Activated B cell treated with CpG ODN at 0.5 μM for 24 hours (primary cell): ENCODE results near the gene CPSF6. TPM values are rescaled to one million over a fixed set of nuclear protein-coding genes. Genes with fewer than 3 reads are reported as not detected.
"Not testable (repeated sequence)": the region's sequence is repeated elsewhere in the genome, so short reads cannot be mapped to it uniquely, and the experiment has no call there.

Experiments used
- ATAC-seq: fragments of 200-7000 bp; cut with Tn5 transposase; one replicate; pipeline ENCODE4 v1.10.0; 2021; ENCODE audit warnings: low read depth, mild to moderate bottlenecking, moderate library complexity
- CTCF ChIA-PET: fragments of 350-600 bp; sonication (Branson Sonifier 250); formaldehyde crosslinking; loops from one replicate; lab custom pipeline; 2021; ENCODE audit warnings: antibody characterized with exemption; lab: Charles Lee
- POLR2A ChIA-PET: fragments of 350-600 bp; sonication (Branson Sonifier 250); formaldehyde crosslinking; loops from one replicate; lab custom pipeline; 2021; ENCODE audit warnings: antibody characterized with exemption; lab: Charles Lee
- DNase-seq: peaks from one replicate; pipeline ENCODE4 v3.0.0; 2022
- H3K27ac Mint-ChIP-seq: one replicate; pipeline ENCODE4 v1.8.0; 2020; ENCODE audit warnings: mixed read lengths
- H3K27me3 Mint-ChIP-seq: one replicate; pipeline ENCODE4 v1.8.0; 2021; ENCODE audit warnings: mixed read lengths
- H3K36me3 Mint-ChIP-seq: one replicate; pipeline ENCODE4 v1.8.0; 2021; ENCODE audit warnings: low read depth, mixed read lengths
- H3K4me1 Mint-ChIP-seq: one replicate; pipeline ENCODE4 v1.8.0; 2021; ENCODE audit warnings: mixed read lengths
- H3K4me3 Mint-ChIP-seq: one replicate; pipeline ENCODE4 v1.8.0; 2020; ENCODE audit warnings: mild to moderate bottlenecking, mixed read lengths
- H3K9me3 Mint-ChIP-seq: one replicate; pipeline ENCODE4 v1.8.0; 2020; ENCODE audit warnings: mixed read lengths
- intact Hi-C: fragments of 100-400 bp; cut with micrococcal nuclease; formaldehyde crosslinking; loops from one replicate; pipeline ENCODE4 v1.15.1; 2024
- total RNA-seq: library from RNA; stranded (reverse); gene quantifications from 2 replicates; pipeline ENCODE4 v1.2.3, GENCODE V29; 2022
- TF ChIP-seq, protein P1 (sequence below): fragments of 200-600 bp; IDR thresholded peaks from one replicate; pipeline ENCODE4 v1.8.0; 2022; ENCODE audit warnings: antibody characterized with exemption, mild to moderate bottlenecking

The CPSF6 gene, protein sequence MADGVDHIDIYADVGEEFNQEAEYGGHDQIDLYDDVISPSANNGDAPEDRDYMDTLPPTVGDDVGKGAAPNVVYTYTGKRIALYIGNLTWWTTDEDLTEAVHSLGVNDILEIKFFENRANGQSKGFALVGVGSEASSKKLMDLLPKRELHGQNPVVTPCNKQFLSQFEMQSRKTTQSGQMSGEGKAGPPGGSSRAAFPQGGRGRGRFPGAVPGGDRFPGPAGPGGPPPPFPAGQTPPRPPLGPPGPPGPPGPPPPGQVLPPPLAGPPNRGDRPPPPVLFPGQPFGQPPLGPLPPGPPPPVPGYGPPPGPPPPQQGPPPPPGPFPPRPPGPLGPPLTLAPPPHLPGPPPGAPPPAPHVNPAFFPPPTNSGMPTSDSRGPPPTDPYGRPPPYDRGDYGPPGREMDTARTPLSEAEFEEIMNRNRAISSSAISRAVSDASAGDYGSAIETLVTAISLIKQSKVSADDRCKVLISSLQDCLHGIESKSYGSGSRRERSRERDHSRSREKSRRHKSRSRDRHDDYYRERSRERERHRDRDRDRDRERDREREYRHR
- 95.5 and 104 TPM in 2 replicates for total RNA-seq

DNA sequence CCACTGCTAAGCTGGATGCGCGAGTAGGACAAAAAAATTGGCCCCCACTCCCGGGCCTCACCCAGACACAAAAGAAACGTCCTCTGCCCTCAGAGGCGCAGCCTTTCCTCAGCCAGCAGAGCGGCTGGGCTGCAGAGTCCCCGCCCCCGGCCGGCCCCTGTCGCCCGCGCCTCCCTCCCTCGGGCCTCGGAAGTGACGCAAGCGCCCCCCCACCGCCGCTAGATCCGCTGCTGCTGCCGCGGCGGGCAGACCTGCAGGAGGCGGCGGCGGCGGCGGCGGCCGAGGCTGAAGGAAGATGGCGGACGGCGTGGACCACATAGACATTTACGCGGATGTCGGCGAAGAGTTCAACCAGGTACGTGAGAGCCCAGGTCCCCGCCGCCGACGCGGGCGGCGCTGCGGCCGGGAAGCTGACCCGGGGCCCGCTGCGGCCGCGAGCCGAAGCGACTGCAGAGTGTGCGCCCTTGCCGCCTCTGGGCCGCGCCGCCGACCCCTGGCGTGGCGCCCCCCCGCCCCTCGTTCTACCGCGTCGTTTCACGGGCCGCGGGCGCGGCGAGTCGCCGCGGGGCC is at the start of gene CPSF6:
Gene CPSF6 (plus strand): TSS at position 218 of the 570 bp plus-strand sequence. CDS start 78 bp downstream, at position 296.
- TF ChIP-seq, protein P1, sequence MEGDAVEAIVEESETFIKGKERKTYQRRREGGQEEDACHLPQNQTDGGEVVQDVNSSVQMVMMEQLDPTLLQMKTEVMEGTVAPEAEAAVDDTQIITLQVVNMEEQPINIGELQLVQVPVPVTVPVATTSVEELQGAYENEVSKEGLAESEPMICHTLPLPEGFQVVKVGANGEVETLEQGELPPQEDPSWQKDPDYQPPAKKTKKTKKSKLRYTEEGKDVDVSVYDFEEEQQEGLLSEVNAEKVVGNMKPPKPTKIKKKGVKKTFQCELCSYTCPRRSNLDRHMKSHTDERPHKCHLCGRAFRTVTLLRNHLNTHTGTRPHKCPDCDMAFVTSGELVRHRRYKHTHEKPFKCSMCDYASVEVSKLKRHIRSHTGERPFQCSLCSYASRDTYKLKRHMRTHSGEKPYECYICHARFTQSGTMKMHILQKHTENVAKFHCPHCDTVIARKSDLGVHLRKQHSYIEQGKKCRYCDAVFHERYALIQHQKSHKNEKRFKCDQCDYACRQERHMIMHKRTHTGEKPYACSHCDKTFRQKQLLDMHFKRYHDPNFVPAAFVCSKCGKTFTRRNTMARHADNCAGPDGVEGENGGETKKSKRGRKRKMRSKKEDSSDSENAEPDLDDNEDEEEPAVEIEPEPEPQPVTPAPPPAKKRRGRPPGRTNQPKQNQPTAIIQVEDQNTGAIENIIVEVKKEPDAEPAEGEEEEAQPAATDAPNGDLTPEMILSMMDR = no peak
- ChIA-PET POLR2A (interaction anchor here (0.6 to 1.4 kb wide), 2 partner anchors 262 to 432 kb away, joined by 3 read pairs; partner anchors contain the start of gene MDM2), CTCF (no interaction called here)
- H3K9me3 Mint-ChIP-seq = no peaks in the 10 kb centered on the region
- no peaks in the 10 kb centered on the region for H3K27me3 Mint-ChIP-seq
- peak within 1 kb of the TSS; percentile 96 for H3K27ac Mint-ChIP-seq
- ATAC-seq (peak; percentile 93), DNase-seq (peak; percentile 96)
- peak within 1 kb of the TSS; percentile 99 for H3K4me3 Mint-ChIP-seq
- intact Hi-C loops = loop anchor here (1.0 to 5.0 kb wide), 9 partner anchors 82 to 1972 kb away; partner anchors contain the start of genes CAND1, CCT2, CNOT2 and CPM
- H3K36me3 Mint-ChIP-seq = peaks cover 19% of the 10 kb centered on the region
- peaks cover 51% of the 10 kb centered on the region for H3K4me1 Mint-ChIP-seq

DNA sequence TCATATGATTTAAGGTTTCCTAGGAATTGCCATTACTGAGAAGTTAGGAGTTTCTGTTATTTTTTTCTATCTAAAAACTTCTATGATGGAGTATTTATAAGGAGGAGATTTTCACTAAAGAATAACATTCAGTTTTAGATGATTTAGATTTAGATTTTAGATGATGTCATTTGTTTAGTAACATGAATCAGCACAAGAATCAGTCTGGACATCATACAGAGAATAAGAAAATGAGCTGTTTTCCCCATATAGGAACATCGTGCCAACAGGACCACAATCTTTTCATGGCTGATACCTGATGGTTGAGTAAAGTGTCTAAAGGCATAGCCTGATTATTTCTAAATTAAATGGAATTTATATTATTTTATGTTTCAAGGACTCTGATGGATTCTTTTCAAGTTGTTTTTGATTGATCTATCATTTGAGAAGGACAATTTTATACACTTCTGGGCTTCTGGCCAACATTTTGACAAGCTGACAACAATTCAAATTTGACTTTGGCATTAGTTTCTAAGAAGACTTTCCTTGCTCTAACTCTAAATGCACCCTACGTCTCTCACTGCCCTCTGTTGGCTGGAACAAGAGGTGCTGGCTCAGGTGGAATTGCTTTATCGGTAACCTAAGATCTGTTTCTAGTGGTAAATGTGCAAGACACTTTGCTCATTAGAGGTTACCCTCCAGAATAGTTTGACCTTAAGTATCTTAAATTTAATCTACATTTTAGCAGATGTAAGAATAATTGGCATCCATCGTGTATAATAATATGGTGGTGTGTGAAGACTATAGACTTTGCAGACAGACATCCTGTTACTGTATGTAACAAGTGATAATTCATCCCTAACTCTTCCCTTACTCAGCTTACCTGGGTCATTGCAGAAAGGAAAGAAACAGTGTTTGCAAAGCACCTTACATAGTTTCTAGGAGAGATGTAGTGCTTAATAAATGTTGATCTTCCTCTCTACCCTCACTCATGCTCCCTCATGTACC is 42.8 kb upstream of the CPSF6 start:
- H3K36me3 Mint-ChIP-seq = no peaks in the 10 kb centered on the region
- POLR2A ChIA-PET = no interaction called here
- TF ChIP-seq, protein P1 = no peak

DNA sequence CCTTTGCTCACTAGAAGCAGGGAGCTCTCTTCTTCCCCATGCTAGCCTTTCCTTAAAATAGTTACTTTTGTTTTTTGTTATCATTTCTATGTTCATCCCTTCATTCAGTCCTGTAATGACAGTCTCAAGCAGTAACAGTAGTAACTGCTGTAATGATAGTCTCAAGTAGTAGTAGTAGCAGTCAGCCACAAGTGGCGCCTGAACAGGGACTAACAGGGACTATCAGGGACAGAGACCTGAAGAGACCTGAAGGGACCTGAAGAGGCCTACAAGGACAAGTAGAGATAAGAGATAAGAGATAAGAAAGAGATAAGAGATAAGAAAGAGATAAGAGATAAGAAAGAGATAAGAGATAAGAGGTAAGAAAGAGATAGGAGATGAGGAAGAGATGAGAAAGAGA is 39.4 kb upstream of the CPSF6 start:
- DNase-seq, POLR2A ChIA-PET, H3K27me3 Mint-ChIP-seq, H3K4me3 Mint-ChIP-seq, ATAC-seq, CTCF ChIA-PET, intact Hi-C loops, H3K27ac Mint-ChIP-seq, H3K4me1 Mint-ChIP-seq, H3K36me3 Mint-ChIP-seq: not testable (repeated sequence)
- H3K9me3 Mint-ChIP-seq = peaks cover 48% of the 10 kb centered on the region

More for the DNA sequence above, 42.8 kb upstream of the CPSF6 start:
- H3K27me3 Mint-ChIP-seq = no peaks in the 10 kb centered on the region
- no peak for ATAC-seq
- no peak overlapping the region for H3K4me3 Mint-ChIP-seq
- CTCF ChIA-PET = no interaction called here
- H3K27ac Mint-ChIP-seq = no peak overlapping the region
- H3K9me3 Mint-ChIP-seq = peaks cover 49% of the 10 kb centered on the region
- DNase-seq = no peak
- intact Hi-C loops = no loop called here
- no peaks in the 10 kb centered on the region for H3K4me1 Mint-ChIP-seq

DNA sequence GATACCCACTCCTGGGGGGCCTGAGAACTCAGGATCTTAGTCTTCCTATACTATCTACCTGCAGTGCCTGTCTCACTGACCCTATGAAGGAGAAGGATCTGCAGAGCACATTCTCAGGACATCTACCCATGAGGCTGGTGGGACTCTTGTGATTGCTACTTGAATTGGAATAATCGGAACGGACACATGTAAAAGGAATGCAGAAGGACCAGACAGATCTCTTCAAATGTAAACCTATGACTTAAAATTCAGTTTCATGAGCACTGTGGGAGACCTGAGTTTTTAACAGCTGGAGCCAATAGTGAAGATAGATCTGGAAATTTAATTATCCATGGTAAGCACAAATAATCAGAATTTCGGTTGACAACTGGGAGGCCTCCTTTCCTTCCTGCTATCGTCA is 35.2 kb upstream of the CPSF6 start:
- H3K27ac Mint-ChIP-seq = no peak overlapping the region
- TF ChIP-seq, protein P1 = no peak
- no peak for ATAC-seq
- no peak overlapping the region for H3K4me3 Mint-ChIP-seq
- H3K27me3 Mint-ChIP-seq = no peaks in the 10 kb centered on the region
- ChIA-PET POLR2A (no interaction called here), CTCF (no interaction called here)
- no peak for DNase-seq
- H3K36me3 Mint-ChIP-seq = peaks cover 2% of the 10 kb centered on the region
- H3K9me3 Mint-ChIP-seq = peaks cover 39% of the 10 kb centered on the region
- intact Hi-C loops = no loop called here
- no peaks in the 10 kb centered on the region for H3K4me1 Mint-ChIP-seq

DNA sequence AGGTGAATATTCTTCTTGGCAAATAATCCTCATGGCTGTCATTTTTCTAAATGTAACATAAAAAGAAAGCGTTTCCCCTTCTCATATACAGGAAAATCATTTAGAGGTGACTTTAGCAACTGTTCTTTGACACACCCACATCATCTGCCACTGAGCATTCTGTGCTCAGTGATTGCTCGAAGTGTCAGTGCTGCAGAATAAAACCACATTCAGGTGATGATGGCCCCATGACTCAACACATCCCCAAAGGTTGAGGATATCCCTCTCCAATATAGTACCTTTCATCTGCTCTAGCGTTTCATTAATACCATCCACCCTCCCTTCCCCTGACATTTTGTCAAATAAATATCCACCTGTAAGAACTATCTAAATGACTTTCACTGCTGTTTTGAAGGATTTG is 28.7 kb upstream of the CPSF6 start:
- CTCF ChIA-PET = no interaction called here
- H3K4me3 Mint-ChIP-seq = no peak overlapping the region
- no peaks in the 10 kb centered on the region for H3K36me3 Mint-ChIP-seq
- intact Hi-C loops = no loop called here
- no peak overlapping the region for H3K27ac Mint-ChIP-seq
- H3K4me1 Mint-ChIP-seq = no peaks in the 10 kb centered on the region
- peaks cover 12% of the 10 kb centered on the region for H3K9me3 Mint-ChIP-seq
- ATAC-seq (no peak), DNase-seq (no peak)
- H3K27me3 Mint-ChIP-seq = peaks cover 3% of the 10 kb centered on the region
- POLR2A ChIA-PET = no interaction called here
- TF ChIP-seq, protein P1 = no peak
